Adrenal gland (tissue), 5 donors: ENCODE results near the gene COL23A1.

ENCODE experiments used
- CTCF ChIP-seq, 6 experiments: fragments of 450-650 bp in 4 of 6; fragments of 200-600 bp in 2 of 6; sonication (generic) in 1 of 6; IDR thresholded peaks; 1 replicate in 5 of 6; 2 replicates in 1 of 6; pipeline versions ENCODE4 v1.5.1 to v1.8.0; 2016 to 2021; ENCODE audit warnings: antibody characterized with exemption in 6 of 6, mild to moderate bottlenecking in 2 of 6, moderate library complexity in 1 of 6
- POLR2A ChIP-seq, 2 donors: fragments of 450-650 bp; IDR thresholded peaks; one replicate each; pipeline ENCODE4 v1.6.1; 2017; ENCODE audit warnings: antibody characterized with exemption in 2 of 2, mild to moderate bottlenecking in 2 of 2, moderate library complexity in 1 of 2
- donor health status: DM: no; HTN: no; CAD: no.

- no peak for TF ChIP-seq POLR2A (IDR thresholded peaks at IDR 0.05)
- no peak for TF ChIP-seq CTCF (IDR thresholded peaks at IDR 0.05)
These were observed 241.7 kb downstream of the COL23A1 start for GRCh38 chr5:178348356-178349074.
